D721Med (cell line): Measurements from ENCODE around the gene SGMS1.

Experiments used
- DNase-seq: peaks from one replicate; pipeline ENCODE4 v3.0.0; 2011; ENCODE audit warnings: low spot score; ENCODE audit not compliant: insufficient read length
- FAIRE-seq: peaks from 2 replicates; lab custom pipeline; 2011; peaks lifted over from hg19 to GRCh38; lab: Jason Lieb, UNC
- CTCF ChIP-seq: IDR thresholded peaks from 2 replicates; pipeline ENCODE4 v1.5.1; 2012; ENCODE audit warnings: mild to moderate bottlenecking, control low read depth; ENCODE audit not compliant: insufficient read depth; ENCODE audit errors: missing control alignments

SGMS1 gene

DNA sequence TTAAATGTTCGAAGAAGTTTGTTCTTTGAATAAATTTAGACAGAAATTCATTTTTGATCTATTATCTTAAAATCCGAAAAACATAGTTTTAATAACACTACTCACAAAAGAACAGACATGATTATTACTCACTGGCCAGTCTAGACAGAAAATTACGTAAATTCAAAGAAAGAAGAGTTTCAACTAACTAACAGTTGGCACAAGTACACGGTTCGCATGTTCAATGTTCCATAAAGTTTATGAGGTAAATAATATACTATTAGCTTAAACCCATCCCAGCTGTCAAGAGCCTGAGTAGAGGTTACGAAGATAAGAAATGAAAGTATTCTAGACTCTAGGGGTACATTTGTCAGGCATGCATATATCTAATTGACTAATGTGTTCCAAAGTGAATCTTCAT is 220.7 kb downstream of the SGMS1 start:
- DNase-seq (no peak), FAIRE-seq (no peak)
- TF ChIP-seq CTCF, result no peak

DNA sequence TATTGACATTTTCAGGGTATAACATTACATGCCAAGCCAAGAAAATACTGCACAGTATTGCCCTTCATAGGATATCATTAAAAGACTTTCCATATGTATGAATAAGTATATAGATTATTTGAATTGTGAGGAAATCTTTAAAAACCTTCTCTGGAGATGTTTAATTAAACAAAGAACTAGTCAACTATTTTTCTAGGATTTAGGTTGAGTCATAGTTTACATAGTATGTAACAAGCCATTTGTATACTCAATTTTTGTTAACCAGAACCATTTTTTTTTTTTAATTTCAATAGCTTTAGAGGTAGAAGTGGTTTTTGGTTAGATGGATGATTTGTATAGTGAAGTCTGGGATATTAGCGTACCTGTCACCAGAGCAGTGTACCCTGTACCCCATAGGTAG is 221.3 kb downstream of the SGMS1 start:
- TF ChIP-seq CTCF, result no peak
- DNase-seq (no peak), FAIRE-seq (no peak)

DNA sequence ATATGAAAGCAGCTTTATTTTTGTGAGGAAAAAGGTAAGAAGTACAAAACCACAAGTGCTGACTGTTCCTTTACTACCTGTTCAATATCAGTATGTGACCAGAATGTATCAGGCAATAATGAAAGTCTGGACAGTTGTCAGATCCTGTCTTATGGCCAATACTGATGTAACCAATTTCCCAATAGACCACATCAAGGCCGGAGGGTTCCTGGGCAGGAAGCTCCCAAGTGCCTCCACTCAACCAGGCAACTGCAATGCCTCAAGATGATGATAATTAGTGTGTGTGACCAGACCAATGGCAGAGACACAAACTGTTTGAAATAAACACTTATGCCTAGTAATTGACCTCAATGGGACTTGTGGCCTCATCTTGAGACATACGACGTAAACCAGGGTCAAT is 223.1 kb downstream of the SGMS1 start:
- FAIRE-seq (no peak), DNase-seq (no peak)
- no peak for TF ChIP-seq CTCF

GRCh38 chr10:50398823-50399222 is 224.9 kb downstream of the SGMS1 start:
- no peak for FAIRE-seq
- DNase-seq, result no peak
- no peak for TF ChIP-seq CTCF

DNA sequence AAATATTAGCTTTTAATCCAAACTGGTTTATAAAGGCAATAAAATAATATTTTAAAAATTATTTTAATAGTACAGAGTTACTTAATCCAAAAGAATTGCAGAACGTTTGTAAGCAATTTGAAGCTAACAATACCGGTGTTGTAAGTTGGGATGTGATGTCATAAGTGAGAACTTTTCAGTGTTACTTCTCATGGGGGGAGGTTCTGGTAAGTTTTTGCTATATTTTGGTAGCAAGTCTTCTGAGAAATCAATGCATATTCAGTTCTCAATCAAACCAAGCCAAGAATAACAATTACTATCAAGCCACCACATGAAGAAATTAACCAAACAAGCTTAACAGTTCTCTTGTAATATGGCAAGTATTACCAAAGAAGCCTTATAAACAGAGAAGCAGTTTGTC is 225.4 kb downstream of the SGMS1 start:
- no peak for TF ChIP-seq CTCF
- no peak for FAIRE-seq
- DNase-seq, result no peak

- DNase-seq (no peak), FAIRE-seq (no peak)
- no peak for TF ChIP-seq CTCF
These were observed 226.2 kb downstream of the SGMS1 start for GRCh38 chr10:50397312-50398140.
